GM12875 (cell line): ENCODE measurements around the gene CD44.

Experiments
- H3K4me3 ChIP-seq: one replicate; pipeline ENCODE4 v1.5.1; 2011; ENCODE audit warnings: low read depth, low read length, control low read depth
- TF ChIP-seq, protein P1 (sequence below): IDR thresholded peaks from 2 replicates; pipeline ENCODE4 v1.5.1; 2011; ENCODE audit warnings: low read depth, mild to moderate bottlenecking, control low read depth, inconsistent platforms, low read length, moderate library complexity, borderline replicate concordance; ENCODE audit not compliant: insufficient read depth

Gene CD44

GRCh38 chr11:35144806-35145205 is 5.8 kb downstream of the CD44 start:
- H3K4me3 ChIP-seq = peak overlapping the region; percentile 33
- TF ChIP-seq, protein P1, sequence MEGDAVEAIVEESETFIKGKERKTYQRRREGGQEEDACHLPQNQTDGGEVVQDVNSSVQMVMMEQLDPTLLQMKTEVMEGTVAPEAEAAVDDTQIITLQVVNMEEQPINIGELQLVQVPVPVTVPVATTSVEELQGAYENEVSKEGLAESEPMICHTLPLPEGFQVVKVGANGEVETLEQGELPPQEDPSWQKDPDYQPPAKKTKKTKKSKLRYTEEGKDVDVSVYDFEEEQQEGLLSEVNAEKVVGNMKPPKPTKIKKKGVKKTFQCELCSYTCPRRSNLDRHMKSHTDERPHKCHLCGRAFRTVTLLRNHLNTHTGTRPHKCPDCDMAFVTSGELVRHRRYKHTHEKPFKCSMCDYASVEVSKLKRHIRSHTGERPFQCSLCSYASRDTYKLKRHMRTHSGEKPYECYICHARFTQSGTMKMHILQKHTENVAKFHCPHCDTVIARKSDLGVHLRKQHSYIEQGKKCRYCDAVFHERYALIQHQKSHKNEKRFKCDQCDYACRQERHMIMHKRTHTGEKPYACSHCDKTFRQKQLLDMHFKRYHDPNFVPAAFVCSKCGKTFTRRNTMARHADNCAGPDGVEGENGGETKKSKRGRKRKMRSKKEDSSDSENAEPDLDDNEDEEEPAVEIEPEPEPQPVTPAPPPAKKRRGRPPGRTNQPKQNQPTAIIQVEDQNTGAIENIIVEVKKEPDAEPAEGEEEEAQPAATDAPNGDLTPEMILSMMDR = no peak

DNA sequence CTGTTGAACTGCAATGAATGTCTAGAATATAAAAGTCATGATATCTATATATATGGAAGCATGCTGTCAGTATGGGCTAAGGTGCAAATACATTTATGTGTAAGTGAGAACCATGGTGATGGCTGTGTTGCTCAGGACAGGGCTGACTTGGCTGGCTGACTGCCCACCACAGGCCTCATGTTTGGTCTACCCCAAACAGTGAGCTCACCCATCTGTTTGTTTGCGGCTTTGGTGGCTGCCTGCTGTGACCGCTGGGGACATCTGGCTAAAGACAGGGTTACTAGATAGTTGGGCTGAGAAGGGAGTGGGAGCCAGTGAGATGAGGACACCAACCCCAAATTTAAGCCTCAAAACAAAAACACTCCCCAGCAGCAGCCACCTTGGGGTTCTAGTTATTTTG is 6.3 kb downstream of the CD44 start:
- H3K4me3 ChIP-seq = peak overlapping the region; percentile 33
- TF ChIP-seq, protein P1 = peak; percentile 13; the same call in 1 of the 2 replicates

DNA sequence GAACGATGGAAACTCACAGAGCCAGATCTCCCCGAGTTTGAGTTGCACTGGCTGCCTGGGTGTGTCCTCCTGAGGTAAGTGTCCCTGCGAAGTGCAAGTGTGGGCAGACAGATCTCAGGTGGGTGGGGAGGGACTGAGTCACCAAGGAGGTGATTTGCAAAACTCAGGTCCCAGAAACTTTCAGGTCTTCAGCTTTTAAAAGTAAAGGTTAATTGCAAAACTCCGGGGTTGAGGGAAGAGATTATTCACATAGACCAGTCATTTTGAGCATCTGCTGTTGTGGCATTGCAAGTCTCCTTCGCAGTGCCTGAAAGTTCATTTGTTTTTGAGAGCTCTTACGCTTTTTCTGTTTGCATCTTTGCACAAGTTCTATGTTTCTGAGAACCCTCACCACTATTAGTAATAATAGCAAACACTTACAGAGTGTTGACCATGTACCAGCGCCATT is 7.1 kb downstream of the CD44 start:
- H3K4me3 ChIP-seq = no peak overlapping the region
- TF ChIP-seq, protein P1 = no peak

GRCh38 chr11:35146711-35147110 is 7.7 kb downstream of the CD44 start:
- TF ChIP-seq, protein P1 = no peak
- H3K4me3 ChIP-seq = no peak overlapping the region

GRCh38 chr11:35147235-35147634 is 8.3 kb downstream of the CD44 start:
- H3K4me3 ChIP-seq = no peak overlapping the region
- TF ChIP-seq, protein P1 = no peak

DNA sequence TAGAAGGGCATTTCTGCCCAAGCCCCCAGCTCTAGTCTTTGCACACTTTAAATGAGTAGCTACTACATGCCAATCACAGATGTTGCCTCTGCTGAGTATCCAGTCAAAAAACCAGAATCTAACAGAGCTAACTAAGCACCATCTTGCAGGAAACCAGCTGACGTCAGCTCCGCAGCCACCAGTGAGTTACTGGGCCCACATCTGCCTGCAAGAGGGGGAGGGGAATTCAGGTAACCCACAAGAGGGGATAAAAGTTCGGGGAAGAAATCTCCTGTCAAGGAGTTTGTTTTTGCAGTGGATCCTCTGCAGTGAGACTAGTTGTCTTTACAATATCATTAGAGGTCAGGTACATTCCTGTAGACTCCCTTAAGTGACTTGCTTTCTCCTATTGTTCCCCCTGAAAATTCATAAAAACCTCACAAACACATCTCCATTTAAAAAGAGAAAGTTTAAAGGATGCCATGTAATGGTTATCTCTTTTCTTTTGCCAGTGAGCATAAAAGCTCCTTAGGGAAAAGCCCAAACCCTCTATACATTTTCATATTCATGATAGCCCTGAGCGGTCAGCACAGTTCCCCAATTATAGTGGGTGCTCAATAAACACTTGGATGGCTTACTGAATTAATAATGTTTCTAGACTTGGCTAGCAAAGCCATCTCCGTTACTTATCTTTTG is 9.3 kb downstream of the CD44 start:
- TF ChIP-seq, protein P1 = no peak
- H3K4me3 ChIP-seq = no peak overlapping the region

DNA sequence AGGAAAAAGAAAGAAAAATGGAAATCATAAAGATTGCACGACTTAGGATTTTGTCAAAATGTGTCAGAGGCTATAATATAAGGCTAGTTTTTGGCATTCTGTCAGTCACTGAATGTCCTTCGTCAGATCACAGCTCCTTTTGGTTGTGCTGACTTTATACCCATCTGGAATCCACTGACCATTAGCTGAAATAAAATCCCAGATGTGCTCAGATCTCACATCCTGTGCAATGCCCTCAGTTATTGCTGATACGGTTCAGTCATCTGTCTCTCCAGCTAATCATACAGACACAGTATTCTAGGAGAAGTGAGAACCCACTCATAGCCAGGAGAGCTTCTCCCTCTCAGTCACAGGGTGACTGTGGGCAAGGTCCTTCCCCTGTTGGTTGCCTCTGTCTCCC is 11.5 kb downstream of the CD44 start:
- TF ChIP-seq, protein P1 = no peak
- no peak overlapping the region for H3K4me3 ChIP-seq
